Measurements from ENCODE around the gene OTOP2.
A peak's percentile ranks its signal among the peaks of the same experiment; 100 is the strongest.

OTOP2 gene

GRCh38 chr17:74938194-74938950, 14.3 kb downstream of the OTOP2 start:
- Histone ChIP-seq H3K79me1 (ENCODE audit: low read length) (no peaks in the 10 kb centered on the region), H3K23ac (ENCODE audit: low read length) (no peak overlapping the region), H4K12ac (ENCODE audit: low read depth, low read length) (no peak overlapping the region), H2AFZ (ENCODE audit: insufficient read depth, low read length, poor library complexity) (no peak overlapping the region), H2AK5ac (ENCODE audit: low read length) (no peak overlapping the region), H3K9me3 (ENCODE audit: insufficient read depth, low read depth, low read length) (peaks cover 5% of the 10 kb centered on the region), H3K27ac (ENCODE audit: low read depth, low read length) (no peak overlapping the region), H3K9ac (ENCODE audit: low read length) (no peak overlapping the region), H2BK120ac (ENCODE audit: insufficient read depth, low read length, poor library complexity) (no peak overlapping the region), H3K4me2 (ENCODE audit: low read length) (no peak overlapping the region), H3K36me3 (ENCODE audit: control insufficient read depth in 1 of 2, insufficient read depth in 2 of 2, low read length in 2 of 2) (no peaks in the 10 kb centered on the region), H4K91ac (ENCODE audit: low read depth, low read length) (no peak overlapping the region), H2BK12ac (ENCODE audit: low read length) (no peak overlapping the region), H3K18ac (ENCODE audit: low read length) (no peak overlapping the region), H3K79me2 (ENCODE audit: control insufficient read depth, insufficient read depth, low read length, poor library complexity) (no peaks in the 10 kb centered on the region), H3K4ac (ENCODE audit: low read depth, low read length) (no peak overlapping the region), H3K27me3 (ENCODE audit: insufficient read depth, low read length) (peaks cover 34% of the 10 kb centered on the region), H3K4me3 (ENCODE audit: low read depth, low read length) (no peak overlapping the region), H2BK5ac (ENCODE audit: low read depth, low read length, poor library complexity) (no peak overlapping the region), H3K14ac (ENCODE audit: low read length) (no peak overlapping the region), H3K4me1 (ENCODE audit: control insufficient read depth in 1 of 2, insufficient read depth in 2 of 2, low read length in 2 of 2) (no peaks in the 10 kb centered on the region), H4K8ac (ENCODE audit: low read depth, low read length) (no peak overlapping the region)
- WGBS (ENCODE audit: extremely low coverage, insufficient coverage, insufficient read length): no CpG with 5 or more reads among the region's 8 CpGs
- DNase-seq: no peak

GRCh38 chr17:74939534-74939933, 15.5 kb downstream of the OTOP2 start:
- Histone ChIP-seq H3K4ac (ENCODE audit: low read depth, low read length) (no peak overlapping the region), H3K79me2 (ENCODE audit: control insufficient read depth, insufficient read depth, low read length, poor library complexity) (no peaks in the 10 kb centered on the region), H3K36me3 (ENCODE audit: control insufficient read depth in 1 of 2, insufficient read depth in 2 of 2, low read length in 2 of 2) (no peaks in the 10 kb centered on the region), H4K8ac (ENCODE audit: low read depth, low read length) (no peak overlapping the region), H2BK5ac (ENCODE audit: low read depth, low read length, poor library complexity) (no peak overlapping the region), H2BK12ac (ENCODE audit: low read length) (no peak overlapping the region), H3K9ac (ENCODE audit: low read length) (no peak overlapping the region), H2AFZ (ENCODE audit: insufficient read depth, low read length, poor library complexity) (no peak overlapping the region), H2AK5ac (ENCODE audit: low read length) (no peak overlapping the region), H3K79me1 (ENCODE audit: low read length) (no peaks in the 10 kb centered on the region), H3K4me2 (ENCODE audit: low read length) (no peak overlapping the region), H3K27ac (ENCODE audit: low read depth, low read length) (no peak overlapping the region), H3K14ac (ENCODE audit: low read length) (no peak overlapping the region), H3K9me3 (ENCODE audit: insufficient read depth, low read depth, low read length) (peaks cover 5% of the 10 kb centered on the region), H4K12ac (ENCODE audit: low read depth, low read length) (no peak overlapping the region), H3K4me3 (ENCODE audit: low read depth, low read length) (no peak overlapping the region), H4K91ac (ENCODE audit: low read depth, low read length) (no peak overlapping the region), H3K27me3 (ENCODE audit: insufficient read depth, low read length) (peaks cover 30% of the 10 kb centered on the region), H3K4me1 (ENCODE audit: control insufficient read depth in 1 of 2, insufficient read depth in 2 of 2, low read length in 2 of 2) (no peaks in the 10 kb centered on the region), H3K23ac (ENCODE audit: low read length) (no peak overlapping the region), H2BK120ac (ENCODE audit: insufficient read depth, low read length, poor library complexity) (no peak overlapping the region), H3K18ac (ENCODE audit: low read length) (no peak overlapping the region)
- no CpG with 5 or more reads among the region's 8 CpGs for WGBS (ENCODE audit: extremely low coverage, insufficient coverage, insufficient read length)
- no peak for DNase-seq

- no peak overlapping the region for H3K9ac ChIP-seq (ENCODE audit: low read length)
- H3K79me2 ChIP-seq (ENCODE audit: control insufficient read depth, insufficient read depth, low read length, poor library complexity): no peaks in the 10 kb centered on the region
- H4K8ac ChIP-seq (ENCODE audit: low read depth, low read length): no peak overlapping the region
- no peak for DNase-seq
- no CpG with 5 or more reads among the region's 21 CpGs for WGBS (ENCODE audit: extremely low coverage, insufficient coverage, insufficient read length)
- H3K4ac ChIP-seq (ENCODE audit: low read depth, low read length): no peak overlapping the region
- no peak overlapping the region for H3K27ac ChIP-seq (ENCODE audit: low read depth, low read length)
- H3K36me3 ChIP-seq (ENCODE audit: control insufficient read depth in 1 of 2, insufficient read depth in 2 of 2, low read length in 2 of 2): no peaks in the 10 kb centered on the region
- H2AK5ac ChIP-seq (ENCODE audit: low read length): no peak overlapping the region
- H2BK120ac ChIP-seq (ENCODE audit: insufficient read depth, low read length, poor library complexity): no peak overlapping the region
- peaks cover 5% of the 10 kb centered on the region for H3K9me3 ChIP-seq (ENCODE audit: insufficient read depth, low read depth, low read length)
- no peak overlapping the region for H4K91ac ChIP-seq (ENCODE audit: low read depth, low read length)
- H3K27me3 ChIP-seq (ENCODE audit: insufficient read depth, low read length): peaks cover 15% of the 10 kb centered on the region
- no peaks in the 10 kb centered on the region for H3K79me1 ChIP-seq (ENCODE audit: low read length)
- H3K4me3 ChIP-seq (ENCODE audit: low read depth, low read length): no peak overlapping the region
- H2BK5ac ChIP-seq (ENCODE audit: low read depth, low read length, poor library complexity): no peak overlapping the region
- no peaks in the 10 kb centered on the region for H3K4me1 ChIP-seq (ENCODE audit: control insufficient read depth in 1 of 2, insufficient read depth in 2 of 2, low read length in 2 of 2)
- no peak overlapping the region for H3K14ac ChIP-seq (ENCODE audit: low read length)
- H2AFZ ChIP-seq (ENCODE audit: insufficient read depth, low read length, poor library complexity): no peak overlapping the region
- H4K12ac ChIP-seq (ENCODE audit: low read depth, low read length): no peak overlapping the region
- no peak overlapping the region for H3K23ac ChIP-seq (ENCODE audit: low read length)
- H3K4me2 ChIP-seq (ENCODE audit: low read length): no peak overlapping the region
- no peak overlapping the region for H2BK12ac ChIP-seq (ENCODE audit: low read length)
- no peak overlapping the region for H3K18ac ChIP-seq (ENCODE audit: low read length)
Observed at GRCh38 chr17:74941128-74941725, 17.2 kb downstream of the OTOP2 start.

DNA sequence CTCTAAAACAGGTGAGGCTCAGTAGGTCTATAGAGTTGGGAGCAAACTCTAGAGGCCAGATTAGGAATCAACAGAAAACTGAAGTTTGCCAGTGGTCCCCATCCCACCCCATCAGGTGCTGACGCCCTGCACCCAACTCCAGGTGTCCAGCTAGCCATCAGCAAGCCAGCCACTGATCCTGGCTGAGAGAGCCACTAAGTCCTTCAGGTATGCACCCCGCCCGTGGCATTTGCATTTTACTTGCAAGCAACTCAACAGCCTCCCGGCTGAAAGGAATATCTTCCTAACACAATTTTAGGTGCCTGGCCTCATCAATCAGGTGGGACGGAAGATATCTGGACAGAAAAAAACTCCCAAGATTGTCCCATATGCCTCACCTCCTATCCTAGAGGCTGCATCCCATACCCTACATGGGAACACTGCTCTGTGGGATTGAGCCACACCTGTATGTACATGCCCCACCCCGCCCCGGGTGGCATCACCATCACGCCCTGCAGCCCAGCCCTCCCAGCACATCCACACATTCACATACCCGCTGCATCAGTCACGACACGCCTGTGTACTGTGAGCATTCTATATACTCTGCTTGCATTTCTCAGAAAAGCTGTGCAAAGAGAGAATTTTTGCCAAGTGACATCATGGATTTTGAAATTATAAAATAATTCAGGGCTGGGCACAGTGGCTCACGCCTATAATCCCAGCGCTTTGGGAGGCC, 19.9 kb downstream of the OTOP2 start:
- peaks cover 3% of the 10 kb centered on the region for H3K9me3 ChIP-seq (ENCODE audit: insufficient read depth, low read depth, low read length)
- H3K27me3 ChIP-seq (ENCODE audit: insufficient read depth, low read length): no peaks in the 10 kb centered on the region
- no peak overlapping the region for H4K8ac ChIP-seq (ENCODE audit: low read depth, low read length)
- no peak overlapping the region for H3K4ac ChIP-seq (ENCODE audit: low read depth, low read length)
- H3K14ac ChIP-seq (ENCODE audit: low read length): no peak overlapping the region
- H3K18ac ChIP-seq (ENCODE audit: low read length): no peak overlapping the region
- H3K9ac ChIP-seq (ENCODE audit: low read length): no peak overlapping the region
- H4K12ac ChIP-seq (ENCODE audit: low read depth, low read length): no peak overlapping the region
- no peak overlapping the region for H3K27ac ChIP-seq (ENCODE audit: low read depth, low read length)
- H3K4me3 ChIP-seq (ENCODE audit: low read depth, low read length): no peak overlapping the region
- no peak overlapping the region for H4K91ac ChIP-seq (ENCODE audit: low read depth, low read length)
- peak; percentile 94 to 96 for DNase-seq
- no peak overlapping the region for H2BK120ac ChIP-seq (ENCODE audit: insufficient read depth, low read length, poor library complexity)
- no peak overlapping the region for H3K4me2 ChIP-seq (ENCODE audit: low read length)
- H3K4me1 ChIP-seq (ENCODE audit: control insufficient read depth in 1 of 2, insufficient read depth in 2 of 2, low read length in 2 of 2): no peaks in the 10 kb centered on the region
- H3K79me2 ChIP-seq (ENCODE audit: control insufficient read depth, insufficient read depth, low read length, poor library complexity): no peaks in the 10 kb centered on the region
- no peak overlapping the region for H2AFZ ChIP-seq (ENCODE audit: insufficient read depth, low read length, poor library complexity)
- H2BK5ac ChIP-seq (ENCODE audit: low read depth, low read length, poor library complexity): no peak overlapping the region
- H2BK12ac ChIP-seq (ENCODE audit: low read length): no peak overlapping the region
- no peak overlapping the region for H3K23ac ChIP-seq (ENCODE audit: low read length)
- WGBS (ENCODE audit: extremely low coverage, insufficient coverage, insufficient read length): no CpG with 5 or more reads among the region's 13 CpGs
- no peak overlapping the region for H2AK5ac ChIP-seq (ENCODE audit: low read length)
- H3K79me1 ChIP-seq (ENCODE audit: low read length): no peaks in the 10 kb centered on the region
- no peaks in the 10 kb centered on the region for H3K36me3 ChIP-seq (ENCODE audit: control insufficient read depth in 1 of 2, insufficient read depth in 2 of 2, low read length in 2 of 2)

Measured in trophoblast cell (in vitro differentiated cells and primary cell).